Measurements from ENCODE around the gene CHMP1A. TPM values are rescaled to one million over a fixed set of nuclear protein-coding genes. Genes with fewer than 3 reads are reported as not detected.

CHMP1A gene
- polyA plus RNA-seq, 2 of the 4 experiments (the other 2 are of a cell fraction), result 36.4 to 91.7 TPM

DNA sequence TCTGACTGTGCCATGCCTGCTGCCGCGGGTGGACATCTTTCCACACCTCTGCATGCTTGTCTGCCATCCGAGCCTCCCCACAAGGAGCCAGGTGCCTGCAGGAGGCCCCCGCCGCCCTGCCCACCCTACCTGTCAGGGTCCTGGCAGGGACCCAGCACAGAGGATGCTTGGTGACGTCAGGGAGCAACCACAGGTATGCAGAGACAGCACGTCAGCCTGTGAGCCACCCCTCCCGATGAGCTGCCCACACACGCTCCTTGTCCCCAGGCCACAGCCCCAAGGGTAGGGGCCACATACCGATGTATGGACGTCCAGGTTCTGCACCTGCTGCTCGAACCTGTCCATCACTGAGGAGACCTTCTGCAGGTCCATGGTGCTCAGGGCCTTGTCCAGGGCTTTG lies 10.6 kb downstream of the CHMP1A start:
- CTCF ChIA-PET, result interaction anchor here (0.6 to 2.0 kb wide), 4 partner anchors 31 to 81 kb away, joined by 3 to 10 read pairs (median 4); no protein-coding TSS in a partner anchor

DNA sequence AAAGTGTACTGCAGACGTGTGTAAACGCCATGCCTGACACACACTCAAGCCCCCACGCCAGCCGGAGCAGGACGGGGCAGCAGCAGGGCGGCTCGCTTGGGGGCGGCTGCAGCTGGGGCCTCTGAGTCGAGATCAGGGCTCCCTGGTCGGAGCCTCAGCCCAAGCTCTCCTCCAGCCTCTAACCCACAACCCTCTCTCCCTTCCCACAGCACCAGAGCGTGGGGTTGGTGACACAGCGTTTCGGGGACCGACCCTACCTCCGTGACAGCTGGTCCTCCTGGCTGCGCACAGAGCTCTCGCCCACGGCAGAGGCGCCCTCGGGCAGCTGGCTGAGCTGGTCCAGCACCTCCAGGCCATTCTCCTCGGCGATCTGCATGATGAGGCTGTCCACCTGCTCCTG lies 11.2 kb downstream of the CHMP1A start:
- no peak for ATAC-seq
- WGBS (ENCODE audit: missing lambda C conversion rate), result 97% methylated on average over 21 of the region's 22 CpGs

More for the DNA sequence above, 10.6 kb downstream of the CHMP1A start:
- no peak for DNase-seq (ENCODE audit: low read depth in 1 of 2, low spot score in 1 of 2)
- POLR2A ChIA-PET, result no interaction called here
- Histone ChIP-seq H3K27ac (no peak overlapping the region), H3K9me3 (no peaks in the 10 kb centered on the region), H3K4me2 (no peak overlapping the region), H3K4me1 (no peaks in the 10 kb centered on the region), H3K4me3 (no peak overlapping the region)
- FAIRE-seq, result no peak
- ATAC-seq, result no peak
- TF ChIP-seq FOXS1 (CRISPR knock-in tag; IDR thresholded peaks at IDR 0.05) (no peak), HDAC2 (IDR thresholded peaks at IDR 0.05) (no peak), FOSL2 (IDR thresholded peaks at IDR 0.05) (no peak), FOSL2 (CRISPR knock-in tag; IDR thresholded peaks at IDR 0.05) (no peak), NR3C1 (IDR thresholded peaks at IDR 0.05) (no peak), NFE2L2 (conservative IDR thresholded peaks at IDR 0.05; ENCODE audit: low read length) (no peak), SMC3 (IDR thresholded peaks at IDR 0.05) (no peak), NPAS2 (CRISPR knock-in tag; IDR thresholded peaks at IDR 0.05; ENCODE audit: borderline replicate concordance) (no peak), SREBF2 (IDR thresholded peaks at IDR 0.05) (no peak), CEBPB (IDR thresholded peaks at IDR 0.05) (no peak)
- TF ChIP-seq, protein P1, sequence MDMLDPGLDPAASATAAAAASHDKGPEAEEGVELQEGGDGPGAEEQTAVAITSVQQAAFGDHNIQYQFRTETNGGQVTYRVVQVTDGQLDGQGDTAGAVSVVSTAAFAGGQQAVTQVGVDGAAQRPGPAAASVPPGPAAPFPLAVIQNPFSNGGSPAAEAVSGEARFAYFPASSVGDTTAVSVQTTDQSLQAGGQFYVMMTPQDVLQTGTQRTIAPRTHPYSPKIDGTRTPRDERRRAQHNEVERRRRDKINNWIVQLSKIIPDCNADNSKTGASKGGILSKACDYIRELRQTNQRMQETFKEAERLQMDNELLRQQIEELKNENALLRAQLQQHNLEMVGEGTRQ (IDR thresholded peaks at IDR 0.05), result no peak
- WGBS (ENCODE audit: missing lambda C conversion rate), result 88% methylated on average over 10 of the region's 12 CpGs

More for the DNA sequence above, 11.2 kb downstream of the CHMP1A start:
- 0 out of 3 replicates have a peak, but pooled peaks cover 3% of the 10 kb centered on the region for H3K4me1 ChIP-seq
- no peak overlapping the region for H3K27ac ChIP-seq
- POLR2A ChIA-PET, result no interaction called here
- FAIRE-seq (no peak), DNase-seq (ENCODE audit: low read depth in 1 of 2, low spot score in 1 of 2) (no peak)
- no peak overlapping the region for H3K4me3 ChIP-seq
- H3K4me2 ChIP-seq, result no peak overlapping the region
- TF ChIP-seq KDM5A (IDR thresholded peaks at IDR 0.05) (no peak), HEYL (CRISPR knock-in tag; IDR thresholded peaks at IDR 0.05) (no peak), CBX8 (IDR thresholded peaks at IDR 0.05) (no peak), ZC3H11A (IDR thresholded peaks at IDR 0.05) (no peak), POLR2A (IDR thresholded peaks at IDR 0.05; ENCODE audit: low read length) (no peak), JUN (IDR thresholded peaks at IDR 0.05) (no peak), KDM1A (IDR thresholded peaks at IDR 0.05; ENCODE audit: low read depth) (no peak), HOXB13 (CRISPR knock-in tag; IDR thresholded peaks at IDR 0.05; ENCODE audit: low read depth) (no peak), POLR2AphosphoS2 (conservative IDR thresholded peaks at IDR 0.05; ENCODE audit: low read length) (no peak), HOXB5 (CRISPR knock-in tag; IDR thresholded peaks at IDR 0.05) (no peak), FOSB (CRISPR knock-in tag; IDR thresholded peaks at IDR 0.05) (no peak), RAD21 (conservative IDR thresholded peaks at IDR 0.05 in 1 of 2, IDR thresholded peaks at IDR 0.05 in 1 of 2) (no peak), FOSL2 (IDR thresholded peaks at IDR 0.05) (no peak), FOSL2 (CRISPR knock-in tag; IDR thresholded peaks at IDR 0.05) (no peak), SREBF2 (IDR thresholded peaks at IDR 0.05) (no peak), GATA3 (IDR thresholded peaks at IDR 0.05; ENCODE audit: borderline replicate concordance) (no peak), HOXA7 (CRISPR knock-in tag; IDR thresholded peaks at IDR 0.05) (no peak)
- TF ChIP-seq, protein P1 (IDR thresholded peaks at IDR 0.05), result no peak
- TF ChIP-seq, protein P2, sequence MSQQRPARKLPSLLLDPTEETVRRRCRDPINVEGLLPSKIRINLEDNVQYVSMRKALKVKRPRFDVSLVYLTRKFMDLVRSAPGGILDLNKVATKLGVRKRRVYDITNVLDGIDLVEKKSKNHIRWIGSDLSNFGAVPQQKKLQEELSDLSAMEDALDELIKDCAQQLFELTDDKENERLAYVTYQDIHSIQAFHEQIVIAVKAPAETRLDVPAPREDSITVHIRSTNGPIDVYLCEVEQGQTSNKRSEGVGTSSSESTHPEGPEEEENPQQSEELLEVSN (IDR thresholded peaks at IDR 0.05; ENCODE audit: borderline replicate concordance, low read depth), result no peak
- TF ChIP-seq, protein P3, sequence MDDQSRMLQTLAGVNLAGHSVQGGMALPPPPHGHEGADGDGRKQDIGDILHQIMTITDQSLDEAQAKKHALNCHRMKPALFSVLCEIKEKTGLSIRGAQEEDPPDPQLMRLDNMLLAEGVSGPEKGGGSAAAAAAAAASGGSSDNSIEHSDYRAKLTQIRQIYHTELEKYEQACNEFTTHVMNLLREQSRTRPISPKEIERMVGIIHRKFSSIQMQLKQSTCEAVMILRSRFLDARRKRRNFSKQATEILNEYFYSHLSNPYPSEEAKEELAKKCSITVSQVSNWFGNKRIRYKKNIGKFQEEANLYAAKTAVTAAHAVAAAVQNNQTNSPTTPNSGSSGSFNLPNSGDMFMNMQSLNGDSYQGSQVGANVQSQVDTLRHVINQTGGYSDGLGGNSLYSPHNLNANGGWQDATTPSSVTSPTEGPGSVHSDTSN (IDR thresholded peaks at IDR 0.05), result no peak
- TF ChIP-seq, protein P4, sequence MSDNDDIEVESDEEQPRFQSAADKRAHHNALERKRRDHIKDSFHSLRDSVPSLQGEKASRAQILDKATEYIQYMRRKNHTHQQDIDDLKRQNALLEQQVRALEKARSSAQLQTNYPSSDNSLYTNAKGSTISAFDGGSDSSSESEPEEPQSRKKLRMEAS (IDR thresholded peaks at IDR 0.05), result no peak
- H3K9me3 ChIP-seq, result no peaks in the 10 kb centered on the region
- CTCF ChIA-PET, result interaction anchor here (0.9 to 2.0 kb wide), 3 partner anchors 31 to 81 kb away, joined by 3 to 10 read pairs (median 4); no protein-coding TSS in a partner anchor

All from A549 (cell line).